Ovary (tissue), 3 donors: ENCODE results near the gene IP6K3.

Source experiments
- EP300 ChIP-seq: sonication (generic); formaldehyde crosslinking; IDR thresholded peaks from one replicate; pipeline ENCODE4 v1.6.1; 2017; ENCODE audit warnings: antibody characterized with exemption
- POLR2A ChIP-seq: fragments of 450-650 bp; IDR thresholded peaks from one replicate; pipeline ENCODE4 v1.6.1; 2017; ENCODE audit warnings: antibody characterized with exemption, mild to moderate bottlenecking, moderate library complexity
- TF ChIP-seq, protein P1 (sequence below), 3 donors: fragments of 450-650 bp in 2 of 3; fragments of 200-600 bp in 1 of 3; IDR thresholded peaks; one replicate each; pipeline versions ENCODE4 v1.5.1 to v1.8.0; 2016 to 2022; ENCODE audit warnings: antibody characterized with exemption in 3 of 3, mild to moderate bottlenecking in 1 of 3
- donor health status: DM: no; HTN: no; CAD: no.

DNA sequence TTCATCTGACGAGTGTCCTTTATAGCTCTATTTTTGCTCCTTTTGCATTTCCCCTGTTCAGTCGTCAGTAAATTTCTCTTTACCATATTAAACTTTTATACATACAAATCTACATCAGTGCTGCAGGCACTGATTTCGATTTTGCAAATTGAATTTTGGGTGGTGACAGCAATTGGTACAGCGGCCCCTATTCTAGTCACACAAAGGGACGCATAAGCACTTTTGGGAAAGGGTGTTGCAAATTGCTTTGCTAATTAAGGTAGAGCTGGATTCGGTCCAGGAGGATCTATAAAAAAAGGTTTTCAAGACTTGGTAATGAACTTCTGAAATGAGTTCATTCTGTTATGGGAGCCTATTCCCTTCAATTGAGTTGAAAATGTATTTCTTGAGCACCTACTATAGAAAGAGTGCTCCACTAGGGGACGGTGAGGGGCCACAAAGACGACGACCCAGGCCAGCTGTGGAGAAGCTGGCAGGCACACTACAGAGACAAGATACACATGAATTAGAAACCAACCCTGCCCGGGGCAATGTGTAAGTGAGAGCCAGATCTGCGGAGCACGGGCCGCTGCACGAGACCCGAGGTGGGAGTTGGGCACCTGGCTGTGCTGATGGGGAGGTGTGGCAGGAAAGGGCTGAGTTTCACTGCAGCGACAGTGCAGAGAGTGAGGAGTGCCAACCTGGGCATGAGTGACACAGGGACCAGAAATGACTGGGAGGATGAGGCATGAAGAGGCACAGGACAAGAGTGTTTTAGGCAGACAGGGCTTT is 40.6 kb downstream of the IP6K3 start:
- TF ChIP-seq, protein P1, sequence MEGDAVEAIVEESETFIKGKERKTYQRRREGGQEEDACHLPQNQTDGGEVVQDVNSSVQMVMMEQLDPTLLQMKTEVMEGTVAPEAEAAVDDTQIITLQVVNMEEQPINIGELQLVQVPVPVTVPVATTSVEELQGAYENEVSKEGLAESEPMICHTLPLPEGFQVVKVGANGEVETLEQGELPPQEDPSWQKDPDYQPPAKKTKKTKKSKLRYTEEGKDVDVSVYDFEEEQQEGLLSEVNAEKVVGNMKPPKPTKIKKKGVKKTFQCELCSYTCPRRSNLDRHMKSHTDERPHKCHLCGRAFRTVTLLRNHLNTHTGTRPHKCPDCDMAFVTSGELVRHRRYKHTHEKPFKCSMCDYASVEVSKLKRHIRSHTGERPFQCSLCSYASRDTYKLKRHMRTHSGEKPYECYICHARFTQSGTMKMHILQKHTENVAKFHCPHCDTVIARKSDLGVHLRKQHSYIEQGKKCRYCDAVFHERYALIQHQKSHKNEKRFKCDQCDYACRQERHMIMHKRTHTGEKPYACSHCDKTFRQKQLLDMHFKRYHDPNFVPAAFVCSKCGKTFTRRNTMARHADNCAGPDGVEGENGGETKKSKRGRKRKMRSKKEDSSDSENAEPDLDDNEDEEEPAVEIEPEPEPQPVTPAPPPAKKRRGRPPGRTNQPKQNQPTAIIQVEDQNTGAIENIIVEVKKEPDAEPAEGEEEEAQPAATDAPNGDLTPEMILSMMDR (IDR thresholded peaks at IDR 0.05) = no peak
- TF ChIP-seq POLR2A (no peak), EP300 (no peak)
